Upper lobe of left lung (tissue), 4 donors: ENCODE results near the gene SCGB1A1.

Source experiments
- CTCF ChIP-seq, 6 experiments: fragments of 450-650 bp in 4 of 6; fragments of 200-600 bp in 2 of 6; sonication (generic) in 2 of 6; IDR thresholded peaks; one replicate each; pipeline ENCODE4 v1.5.1; 2016 to 2019; ENCODE audit warnings: antibody characterized with exemption in 6 of 6
- EP300 ChIP-seq, 4 donors: sonication (generic); formaldehyde crosslinking; IDR thresholded peaks; one replicate each; pipeline ENCODE4 v1.5.1; 2017; ENCODE audit warnings: antibody characterized with exemption in 4 of 4, control low read depth in 2 of 4
- POLR2A ChIP-seq, 4 donors: fragments of 450-650 bp; IDR thresholded peaks; one replicate each; pipeline ENCODE4 v1.5.1; 2016 to 2017; ENCODE audit warnings: antibody characterized with exemption in 4 of 4, mild to moderate bottlenecking in 2 of 4
- POLR2AphosphoS5 ChIP-seq, 2 donors: sonication (generic); formaldehyde crosslinking; IDR thresholded peaks; one replicate each; pipeline ENCODE4 v1.5.1; 2017; ENCODE audit warnings: antibody characterized with exemption in 2 of 2

DNA sequence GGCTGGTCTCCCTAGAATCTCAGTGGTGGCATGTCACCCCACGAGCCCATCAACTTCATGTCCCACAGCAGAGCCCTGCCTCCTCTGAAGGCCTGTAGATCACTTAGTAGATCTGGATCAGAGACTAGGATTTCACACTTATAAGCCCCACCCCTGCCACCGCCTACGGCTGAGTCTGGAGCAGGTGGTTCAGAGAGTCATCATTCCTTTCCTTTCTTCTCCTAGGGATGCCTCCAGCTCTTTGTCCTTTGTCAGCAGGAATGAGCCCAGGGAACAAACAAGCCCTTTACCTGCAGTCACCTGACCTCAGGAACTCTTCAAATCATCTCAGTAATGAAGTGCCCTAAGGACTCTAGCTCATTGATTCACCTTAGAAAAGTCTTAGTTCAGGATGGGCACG, 37.8 kb downstream of the SCGB1A1 start:
- no peak for TF ChIP-seq CTCF (IDR thresholded peaks at IDR 0.05)
- TF ChIP-seq POLR2A (IDR thresholded peaks at IDR 0.05) = no peak
- no peak for TF ChIP-seq POLR2AphosphoS5 (IDR thresholded peaks at IDR 0.05)
- no peak for TF ChIP-seq EP300 (IDR thresholded peaks at IDR 0.05)
